ENCODE data around the gene OPTN. TPM values are rescaled to one million over a fixed set of nuclear protein-coding genes. Genes with fewer than 3 reads are reported as not detected.

OPTN gene
- polyA plus RNA-seq, 1 of the 3 experiments (the other 2 are of a cell fraction), result 21.6 TPM

DNA sequence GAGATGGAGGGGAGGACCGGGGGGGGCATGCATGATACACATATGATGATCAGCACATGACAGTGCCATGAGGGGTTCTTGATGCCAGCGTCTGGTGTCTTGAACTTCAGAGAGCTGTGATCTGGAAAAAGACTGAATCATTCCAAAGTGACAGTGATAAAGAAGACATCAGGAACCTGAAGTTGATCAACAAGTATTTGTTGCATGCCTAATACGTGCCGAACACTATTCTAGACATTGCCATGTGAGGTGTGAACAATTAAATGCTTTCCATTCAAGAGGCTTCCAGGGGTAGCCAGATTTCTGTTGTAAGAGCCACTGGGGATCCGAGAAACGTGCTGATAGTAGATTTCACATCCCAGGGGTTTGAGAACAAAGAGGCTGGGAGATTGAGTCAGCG, 67.6 kb downstream of the OPTN start (continued):
- TF ChIP-seq SMC3 (IDR thresholded peaks at IDR 0.05; ENCODE audit: low read depth, low read length) (no peak), EZH2phosphoT487 (IDR thresholded peaks at IDR 0.05; ENCODE audit: borderline replicate concordance, low read depth) (no peak)
- TF ChIP-seq, protein P1, sequence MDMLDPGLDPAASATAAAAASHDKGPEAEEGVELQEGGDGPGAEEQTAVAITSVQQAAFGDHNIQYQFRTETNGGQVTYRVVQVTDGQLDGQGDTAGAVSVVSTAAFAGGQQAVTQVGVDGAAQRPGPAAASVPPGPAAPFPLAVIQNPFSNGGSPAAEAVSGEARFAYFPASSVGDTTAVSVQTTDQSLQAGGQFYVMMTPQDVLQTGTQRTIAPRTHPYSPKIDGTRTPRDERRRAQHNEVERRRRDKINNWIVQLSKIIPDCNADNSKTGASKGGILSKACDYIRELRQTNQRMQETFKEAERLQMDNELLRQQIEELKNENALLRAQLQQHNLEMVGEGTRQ (IDR thresholded peaks at IDR 0.05; ENCODE audit: borderline replicate concordance, low read depth, low read length), result no peak

DNA sequence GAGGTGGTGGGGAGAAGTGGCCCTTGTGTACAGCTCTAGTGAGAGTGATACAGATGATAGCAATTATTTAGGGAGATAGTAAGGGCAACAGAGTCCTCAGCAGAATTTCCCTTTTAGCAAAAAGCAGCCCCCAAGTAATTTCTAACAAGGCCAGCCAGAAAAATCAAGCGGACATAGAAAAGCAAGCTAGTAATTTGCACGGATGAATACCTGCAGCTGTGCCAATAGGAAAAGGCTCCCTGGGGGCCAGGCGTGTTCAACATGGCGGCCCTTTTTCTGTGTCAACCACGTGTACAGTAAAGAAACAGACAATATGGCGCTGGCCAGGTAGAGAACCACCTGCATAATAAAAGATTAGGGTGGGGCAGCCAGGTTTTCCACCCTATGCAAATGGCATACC, 68.8 kb downstream of the OPTN start:
- ChIA-PET POLR2A (no interaction called here), CTCF (interaction anchor here (1.9 kb wide), 1 partner anchor 134 kb away, joined by 7 read pairs; no protein-coding TSS in a partner anchor)
- Histone ChIP-seq H3K27me3 (ENCODE audit: insufficient read depth) (no peaks in the 10 kb centered on the region), H3F3A (replicated peaks; ENCODE audit: insufficient read depth) (no peaks in the 10 kb centered on the region), H3K4me1 (ENCODE audit: control insufficient read depth in 1 of 2, insufficient read depth in 2 of 2, low read depth in 1 of 2, low read length in 1 of 2) (no peaks in the 10 kb centered on the region), H3K9me3 (no peaks in the 10 kb centered on the region), H3K4me3 (ENCODE audit: low read depth in 2 of 2, low read length in 1 of 2) (no peak overlapping the region), H3K4me2 (no peak overlapping the region), H3K27ac (ENCODE audit: low read depth in 2 of 2, low read length in 1 of 2) (no peak overlapping the region), H3K9me2 (no peaks in the 10 kb centered on the region), H3K36me3 (replicated peaks in 1 of 2; ENCODE audit: control insufficient read depth in 1 of 2, insufficient read depth in 2 of 2, low read length in 1 of 2) (peaks cover 5 to 18% of the 10 kb centered on the region in 2 experiments), H2AFZ (ENCODE audit: low read depth) (no peak overlapping the region), H4K20me1 (ENCODE audit: insufficient read depth) (no peaks in the 10 kb centered on the region), H3K9ac (no peak overlapping the region), H3K79me2 (ENCODE audit: insufficient read depth) (peaks cover 28% of the 10 kb centered on the region; the same call in 1 of the 2 replicates)
- TF ChIP-seq YY1 (IDR thresholded peaks at IDR 0.05; ENCODE audit: low read depth) (no peak), MXI1 (IDR thresholded peaks at IDR 0.05; ENCODE audit: low read depth, low read length) (no peak), TCF12 (IDR thresholded peaks at IDR 0.05) (no peak), ELF1 (IDR thresholded peaks at IDR 0.05) (no peak)
- TF ChIP-seq, protein P2, sequence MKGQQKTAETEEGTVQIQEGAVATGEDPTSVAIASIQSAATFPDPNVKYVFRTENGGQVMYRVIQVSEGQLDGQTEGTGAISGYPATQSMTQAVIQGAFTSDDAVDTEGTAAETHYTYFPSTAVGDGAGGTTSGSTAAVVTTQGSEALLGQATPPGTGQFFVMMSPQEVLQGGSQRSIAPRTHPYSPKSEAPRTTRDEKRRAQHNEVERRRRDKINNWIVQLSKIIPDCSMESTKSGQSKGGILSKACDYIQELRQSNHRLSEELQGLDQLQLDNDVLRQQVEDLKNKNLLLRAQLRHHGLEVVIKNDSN (IDR thresholded peaks at IDR 0.05; ENCODE audit: borderline replicate concordance, low read depth), result no peak
- TF ChIP-seq, protein P3, sequence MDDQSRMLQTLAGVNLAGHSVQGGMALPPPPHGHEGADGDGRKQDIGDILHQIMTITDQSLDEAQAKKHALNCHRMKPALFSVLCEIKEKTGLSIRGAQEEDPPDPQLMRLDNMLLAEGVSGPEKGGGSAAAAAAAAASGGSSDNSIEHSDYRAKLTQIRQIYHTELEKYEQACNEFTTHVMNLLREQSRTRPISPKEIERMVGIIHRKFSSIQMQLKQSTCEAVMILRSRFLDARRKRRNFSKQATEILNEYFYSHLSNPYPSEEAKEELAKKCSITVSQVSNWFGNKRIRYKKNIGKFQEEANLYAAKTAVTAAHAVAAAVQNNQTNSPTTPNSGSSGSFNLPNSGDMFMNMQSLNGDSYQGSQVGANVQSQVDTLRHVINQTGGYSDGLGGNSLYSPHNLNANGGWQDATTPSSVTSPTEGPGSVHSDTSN (IDR thresholded peaks at IDR 0.05), result no peak
- TF ChIP-seq, protein P4, sequence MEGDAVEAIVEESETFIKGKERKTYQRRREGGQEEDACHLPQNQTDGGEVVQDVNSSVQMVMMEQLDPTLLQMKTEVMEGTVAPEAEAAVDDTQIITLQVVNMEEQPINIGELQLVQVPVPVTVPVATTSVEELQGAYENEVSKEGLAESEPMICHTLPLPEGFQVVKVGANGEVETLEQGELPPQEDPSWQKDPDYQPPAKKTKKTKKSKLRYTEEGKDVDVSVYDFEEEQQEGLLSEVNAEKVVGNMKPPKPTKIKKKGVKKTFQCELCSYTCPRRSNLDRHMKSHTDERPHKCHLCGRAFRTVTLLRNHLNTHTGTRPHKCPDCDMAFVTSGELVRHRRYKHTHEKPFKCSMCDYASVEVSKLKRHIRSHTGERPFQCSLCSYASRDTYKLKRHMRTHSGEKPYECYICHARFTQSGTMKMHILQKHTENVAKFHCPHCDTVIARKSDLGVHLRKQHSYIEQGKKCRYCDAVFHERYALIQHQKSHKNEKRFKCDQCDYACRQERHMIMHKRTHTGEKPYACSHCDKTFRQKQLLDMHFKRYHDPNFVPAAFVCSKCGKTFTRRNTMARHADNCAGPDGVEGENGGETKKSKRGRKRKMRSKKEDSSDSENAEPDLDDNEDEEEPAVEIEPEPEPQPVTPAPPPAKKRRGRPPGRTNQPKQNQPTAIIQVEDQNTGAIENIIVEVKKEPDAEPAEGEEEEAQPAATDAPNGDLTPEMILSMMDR (IDR thresholded peaks at IDR 0.05), result no peak
- TF ChIP-seq, protein P1 (IDR thresholded peaks at IDR 0.05; ENCODE audit: borderline replicate concordance, low read depth, low read length), result no peak
- no peak for DNase-seq
- 97% methylated on average over 6 of the region's 6 CpGs for WGBS (ENCODE audit: low lambda C conversion rate)

Measured in SK-N-SH (cell line).